Effector CD8-positive, alpha-beta T cell (primary cell): ENCODE measurements around the gene TNRC6B.
"Not testable (repeated sequence)": the region's sequence is repeated elsewhere in the genome, so short reads cannot be mapped to it uniquely, and the experiment has no call there.

Experiments used
- DNase-seq: peaks from one replicate; lab custom pipeline; 2025; lab: John Stamatoyannopoulos, UW

Gene TNRC6B

GRCh38 chr22:40181323-40181722 is 3.6 kb downstream of the TNRC6B start:
- DNase-seq = no peak

- no peak for DNase-seq
These were observed 4.6 kb downstream of the TNRC6B start for GRCh38 chr22:40182231-40182835.

- DNase-seq = no peak
These were observed 5.4 kb downstream of the TNRC6B start for GRCh38 chr22:40183029-40183581.

GRCh38 chr22:40183603-40184002 is 5.9 kb downstream of the TNRC6B start:
- DNase-seq = not testable (repeated sequence)

GRCh38 chr22:40187389-40187788 is 9.7 kb downstream of the TNRC6B start:
- no peak for DNase-seq

GRCh38 chr22:40189997-40190396 is 12.3 kb downstream of the TNRC6B start:
- no peak for DNase-seq

GRCh38 chr22:40190501-40190900 is 12.8 kb downstream of the TNRC6B start:
- no peak for DNase-seq

- DNase-seq = no peak
These were observed 16.0 kb downstream of the TNRC6B start for GRCh38 chr22:40193429-40194421.

- DNase-seq = no peak
These were observed 16.9 kb downstream of the TNRC6B start for GRCh38 chr22:40194656-40195055.

- no peak for DNase-seq
These were observed 19.1 kb downstream of the TNRC6B start for GRCh38 chr22:40196628-40197360.

GRCh38 chr22:40197421-40197820 is 19.7 kb downstream of the TNRC6B start:
- not testable (repeated sequence) for DNase-seq

GRCh38 chr22:40198733-40199132 is 21.0 kb downstream of the TNRC6B start:
- no peak for DNase-seq

GRCh38 chr22:40199223-40199622 is 21.5 kb downstream of the TNRC6B start:
- DNase-seq = no peak

GRCh38 chr22:40199852-40200251 is 22.1 kb downstream of the TNRC6B start:
- DNase-seq = no peak

- no peak for DNase-seq
These were observed 23.2 kb downstream of the TNRC6B start for GRCh38 chr22:40200795-40201530.

GRCh38 chr22:40202225-40202944 is 24.7 kb downstream of the TNRC6B start:
- no peak for DNase-seq

- DNase-seq = no peak
These were observed 25.8 kb downstream of the TNRC6B start for GRCh38 chr22:40203572-40203971.

GRCh38 chr22:40204321-40205116 is 26.8 kb downstream of the TNRC6B start:
- no peak for DNase-seq

GRCh38 chr22:40206561-40206960 is 28.8 kb downstream of the TNRC6B start:
- DNase-seq = no peak

- DNase-seq = no peak
These were observed 33.1 kb downstream of the TNRC6B start for GRCh38 chr22:40210818-40211217.
